22Rv1 (cell line): ENCODE measurements around the gene SH3PXD2A.

ENCODE experiments used
- ZFX ChIP-seq: fragments of 450-650 bp; IDR thresholded peaks from 2 replicates; pipeline ENCODE4 v1.6.1; 2017; ENCODE audit warnings: antibody characterized with exemption, borderline replicate concordance
- TF ChIP-seq, protein P1 (sequence below): fragments of 450-650 bp; IDR thresholded peaks from 2 replicates; pipeline ENCODE4 v1.5.1; 2017; ENCODE audit warnings: mild to moderate bottlenecking

GRCh38 chr10:103630156-103630555 lies 225.2 kb downstream of the SH3PXD2A start:
- TF ChIP-seq, protein P1, sequence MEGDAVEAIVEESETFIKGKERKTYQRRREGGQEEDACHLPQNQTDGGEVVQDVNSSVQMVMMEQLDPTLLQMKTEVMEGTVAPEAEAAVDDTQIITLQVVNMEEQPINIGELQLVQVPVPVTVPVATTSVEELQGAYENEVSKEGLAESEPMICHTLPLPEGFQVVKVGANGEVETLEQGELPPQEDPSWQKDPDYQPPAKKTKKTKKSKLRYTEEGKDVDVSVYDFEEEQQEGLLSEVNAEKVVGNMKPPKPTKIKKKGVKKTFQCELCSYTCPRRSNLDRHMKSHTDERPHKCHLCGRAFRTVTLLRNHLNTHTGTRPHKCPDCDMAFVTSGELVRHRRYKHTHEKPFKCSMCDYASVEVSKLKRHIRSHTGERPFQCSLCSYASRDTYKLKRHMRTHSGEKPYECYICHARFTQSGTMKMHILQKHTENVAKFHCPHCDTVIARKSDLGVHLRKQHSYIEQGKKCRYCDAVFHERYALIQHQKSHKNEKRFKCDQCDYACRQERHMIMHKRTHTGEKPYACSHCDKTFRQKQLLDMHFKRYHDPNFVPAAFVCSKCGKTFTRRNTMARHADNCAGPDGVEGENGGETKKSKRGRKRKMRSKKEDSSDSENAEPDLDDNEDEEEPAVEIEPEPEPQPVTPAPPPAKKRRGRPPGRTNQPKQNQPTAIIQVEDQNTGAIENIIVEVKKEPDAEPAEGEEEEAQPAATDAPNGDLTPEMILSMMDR = no peak
- no peak for TF ChIP-seq ZFX
